OCI-LY3 (cell line): Measurements from ENCODE around the gene COLQ.
A peak's percentile ranks its signal among the peaks of the same experiment; 100 is the strongest.

Experiments
- H2AFZ ChIP-seq: fragments of 200-600, 300-600 bp; shearing (Covaris generic); 2 replicates; pipeline ENCODE4 v1.6.0; 2014; ENCODE audit warnings: antibody characterized with exemption, low read depth, low read length
- H3K27ac ChIP-seq: fragments of 200-600, 300-600 bp; sonication (generic); 2 replicates; pipeline ENCODE4 v1.5.1; 2014; ENCODE audit warnings: mild to moderate bottlenecking, low read length, moderate library complexity, mixed read lengths
- H3K27me3 ChIP-seq: fragments of 200-600, 300-600 bp; sonication (generic); 2 replicates; pipeline ENCODE4 v1.6.1; 2014; ENCODE audit warnings: low read depth, low read length, mixed read lengths
- H3K36me3 ChIP-seq: fragments of 200-600, 300-600 bp; sonication (generic); replicated peaks from 2 replicates; pipeline ENCODE3; 2014; ENCODE audit warnings: low read depth, low read length, mixed read lengths
- H3K4me1 ChIP-seq: fragments of 300-600, 200-600 bp; sonication (generic); 2 replicates; pipeline ENCODE4 v1.6.1; 2014; ENCODE audit warnings: low read length, mixed read lengths
- H3K4me2 ChIP-seq: fragments of 200-600, 300-600 bp; sonication (generic); 2 replicates; pipeline ENCODE4 v1.6.1; 2014; ENCODE audit warnings: low read length, mixed read lengths
- H3K4me3 ChIP-seq: fragments of 300-600, 200-600 bp; sonication (generic); 2 replicates; pipeline ENCODE4 v1.5.1; 2014; ENCODE audit warnings: antibody characterized with exemption, mild to moderate bottlenecking, low read length, moderate library complexity
- H3K79me2 ChIP-seq: fragments of 300-600, 200-600 bp; shearing (Covaris generic); 2 replicates; pipeline ENCODE4 v1.6.1; 2014; ENCODE audit warnings: mild to moderate bottlenecking, low read length, mixed read lengths
- H3K9ac ChIP-seq: fragments of 300-600, 200-600 bp; shearing (Covaris generic); 2 replicates; pipeline ENCODE4 v1.6.0; 2014; ENCODE audit warnings: mild to moderate bottlenecking, low read length, moderate library complexity
- H3K9me3 ChIP-seq: fragments of 200-600, 300-600 bp; shearing (Covaris generic); 2 replicates; pipeline ENCODE4 v1.6.1; 2014; ENCODE audit warnings: low read length, mixed read lengths; ENCODE audit not compliant: insufficient read depth
- H4K20me1 ChIP-seq: fragments of 200-600, 300-600 bp; sonication (generic); 2 replicates; pipeline ENCODE4 v1.6.1; 2016; ENCODE audit warnings: low read length, mixed read lengths; ENCODE audit not compliant: insufficient read depth
- CTCF ChIP-seq: fragments of 200-600, 300-600 bp; sonication (generic); IDR thresholded peaks from 2 replicates; pipeline ENCODE4 v1.5.1; 2014; ENCODE audit warnings: antibody characterized with exemption, low read length, low read depth
- EZH2phosphoT487 ChIP-seq: fragments of 200-600 bp; shearing (Covaris generic); IDR thresholded peaks from 2 replicates; pipeline ENCODE4 v1.6.1; 2018; ENCODE audit warnings: antibody characterized with exemption, mixed run types, low read depth

Gene COLQ

GRCh38 chr3:15433531-15433930 lies 88.0 kb downstream of the COLQ start:
- Histone ChIP-seq H3K4me1 (peaks cover 14% of the 10 kb centered on the region), H4K20me1 (peaks cover 10% of the 10 kb centered on the region; the same call in 1 of the 2 replicates), H3K27me3 (no peaks in the 10 kb centered on the region), H3K36me3 (peaks cover 53% of the 10 kb centered on the region), H3K9me3 (no peaks in the 10 kb centered on the region), H2AFZ (no peak overlapping the region), H3K4me2 (no peak overlapping the region), H3K9ac (no peak overlapping the region), H3K27ac (no peak overlapping the region), H3K79me2 (peaks cover 22% of the 10 kb centered on the region), H3K4me3 (no peak overlapping the region)
- TF ChIP-seq EZH2phosphoT487 (no peak), CTCF (no peak)

- peaks cover 44% of the 10 kb centered on the region for H3K79me2 ChIP-seq
- peaks cover 10% of the 10 kb centered on the region; the same call in 1 of the 2 replicates for H4K20me1 ChIP-seq
- H3K27me3 ChIP-seq, result no peaks in the 10 kb centered on the region
- peaks cover 39% of the 10 kb centered on the region for H3K36me3 ChIP-seq
- H3K9me3 ChIP-seq, result no peaks in the 10 kb centered on the region
- no peak overlapping the region for H3K4me2 ChIP-seq
- H3K27ac ChIP-seq, result no peak overlapping the region
- peaks cover 19% of the 10 kb centered on the region for H3K4me1 ChIP-seq
- no peak overlapping the region for H3K9ac ChIP-seq
- no peak overlapping the region for H2AFZ ChIP-seq
- TF ChIP-seq EZH2phosphoT487, result no peak
- no peak for TF ChIP-seq CTCF
- H3K4me3 ChIP-seq, result no peak overlapping the region
Measured at GRCh38 chr3:15431256-15431837, 90.2 kb downstream of the COLQ start.

- peaks cover 10% of the 10 kb centered on the region; the same call in 1 of the 2 replicates for H4K20me1 ChIP-seq
- H3K36me3 ChIP-seq, result peaks cover 34% of the 10 kb centered on the region
- no peaks in the 10 kb centered on the region for H3K9me3 ChIP-seq
- H3K4me1 ChIP-seq, result peaks cover 20% of the 10 kb centered on the region
- no peak overlapping the region for H3K4me2 ChIP-seq
- no peak overlapping the region for H2AFZ ChIP-seq
- no peak overlapping the region for H3K9ac ChIP-seq
- TF ChIP-seq EZH2phosphoT487 (no peak), CTCF (no peak)
- peaks cover 48% of the 10 kb centered on the region for H3K79me2 ChIP-seq
- no peaks in the 10 kb centered on the region for H3K27me3 ChIP-seq
- H3K27ac ChIP-seq, result no peak overlapping the region
- no peak overlapping the region for H3K4me3 ChIP-seq
Measured at GRCh38 chr3:15430624-15431023, 90.9 kb downstream of the COLQ start.

- H3K36me3 ChIP-seq, result peaks cover 32% of the 10 kb centered on the region
Measured at GRCh38 chr3:15429080-15429479, 92.4 kb downstream of the COLQ start.

More at GRCh38 chr3:15429080-15429479, 92.4 kb downstream of the COLQ start:
- peaks cover 20% of the 10 kb centered on the region for H3K4me1 ChIP-seq
- H3K27me3 ChIP-seq, result no peaks in the 10 kb centered on the region
- no peak overlapping the region for H3K9ac ChIP-seq
- H3K9me3 ChIP-seq, result no peaks in the 10 kb centered on the region
- H2AFZ ChIP-seq, result no peak overlapping the region
- TF ChIP-seq CTCF, result no peak
- TF ChIP-seq EZH2phosphoT487, result no peak
- H4K20me1 ChIP-seq, result peaks cover 10% of the 10 kb centered on the region; the same call in 1 of the 2 replicates
- peak overlapping the region; percentile 81 for H3K4me3 ChIP-seq
- H3K4me2 ChIP-seq, result peak overlapping the region; percentile 90
- H3K79me2 ChIP-seq, result peaks cover 48% of the 10 kb centered on the region
- H3K27ac ChIP-seq, result no peak overlapping the region
